ENCODE results near the gene SH3GL3.
A peak's percentile ranks its signal among the peaks of the same experiment; 100 is the strongest.

The SH3GL3 gene

DNA sequence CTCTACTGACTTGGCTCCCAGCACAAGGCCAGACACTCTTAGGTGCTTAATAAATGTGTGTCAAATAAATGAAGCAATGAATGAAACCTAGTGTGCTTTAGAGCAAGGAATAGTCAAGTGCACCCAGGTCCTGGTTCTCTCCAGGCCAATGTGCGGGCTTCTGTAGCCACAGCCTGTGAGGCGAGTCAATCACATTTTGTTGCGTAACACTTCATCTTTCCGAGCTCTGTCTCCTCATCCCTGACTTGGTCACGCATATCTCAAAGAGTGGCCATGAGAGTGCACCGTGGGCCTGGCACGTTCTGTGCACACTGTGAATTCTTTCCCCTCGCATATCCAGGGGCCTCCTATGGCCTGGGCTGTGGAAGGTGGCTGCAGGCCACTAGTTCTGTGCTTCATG is 11.4 kb upstream of the SH3GL3 start:
- no peaks in the 10 kb centered on the region for H3K4me1 ChIP-seq
- H3K9me3 ChIP-seq, result no peaks in the 10 kb centered on the region
- no peak for DNase-seq
- H3K36me3 ChIP-seq, result no peaks in the 10 kb centered on the region
- H3K4me3 ChIP-seq (ENCODE audit: low read depth, low read length), result no peak overlapping the region
- peaks cover 17% of the 10 kb centered on the region for H3K27me3 ChIP-seq
- TF ChIP-seq, protein P1, sequence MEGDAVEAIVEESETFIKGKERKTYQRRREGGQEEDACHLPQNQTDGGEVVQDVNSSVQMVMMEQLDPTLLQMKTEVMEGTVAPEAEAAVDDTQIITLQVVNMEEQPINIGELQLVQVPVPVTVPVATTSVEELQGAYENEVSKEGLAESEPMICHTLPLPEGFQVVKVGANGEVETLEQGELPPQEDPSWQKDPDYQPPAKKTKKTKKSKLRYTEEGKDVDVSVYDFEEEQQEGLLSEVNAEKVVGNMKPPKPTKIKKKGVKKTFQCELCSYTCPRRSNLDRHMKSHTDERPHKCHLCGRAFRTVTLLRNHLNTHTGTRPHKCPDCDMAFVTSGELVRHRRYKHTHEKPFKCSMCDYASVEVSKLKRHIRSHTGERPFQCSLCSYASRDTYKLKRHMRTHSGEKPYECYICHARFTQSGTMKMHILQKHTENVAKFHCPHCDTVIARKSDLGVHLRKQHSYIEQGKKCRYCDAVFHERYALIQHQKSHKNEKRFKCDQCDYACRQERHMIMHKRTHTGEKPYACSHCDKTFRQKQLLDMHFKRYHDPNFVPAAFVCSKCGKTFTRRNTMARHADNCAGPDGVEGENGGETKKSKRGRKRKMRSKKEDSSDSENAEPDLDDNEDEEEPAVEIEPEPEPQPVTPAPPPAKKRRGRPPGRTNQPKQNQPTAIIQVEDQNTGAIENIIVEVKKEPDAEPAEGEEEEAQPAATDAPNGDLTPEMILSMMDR (IDR thresholded peaks at IDR 0.05; ENCODE audit: low read depth, low read length), result no peak

DNA sequence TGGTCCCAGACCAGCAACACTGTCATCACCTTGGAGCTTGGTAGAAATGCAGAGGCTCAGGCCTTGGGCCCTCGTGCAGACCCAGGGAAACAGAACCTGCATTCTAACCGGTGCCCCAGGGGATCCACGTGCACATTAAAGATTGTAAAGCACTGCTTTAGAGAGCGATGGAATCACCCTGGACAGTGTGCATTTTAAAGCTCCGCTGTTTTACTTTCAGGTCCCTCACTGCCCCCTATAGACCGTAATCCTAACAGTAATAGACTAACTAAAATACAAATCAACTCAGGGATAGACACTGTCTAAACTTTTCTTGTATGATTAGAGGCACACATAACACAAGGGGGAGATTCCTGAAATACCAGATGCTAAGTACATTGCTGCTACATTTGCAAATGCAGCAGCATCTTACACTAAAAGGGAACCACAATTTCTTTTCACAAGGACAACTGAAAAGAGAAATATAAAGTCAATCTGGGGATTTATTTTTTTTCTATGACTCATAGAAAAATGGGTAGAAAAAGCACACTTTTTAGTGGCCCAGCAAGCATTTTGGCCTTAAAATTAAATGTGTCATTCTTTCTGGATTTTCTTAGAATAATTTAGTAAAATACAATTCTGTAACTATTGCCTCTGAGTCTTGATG is 10.5 kb upstream of the SH3GL3 start:
- peak; percentile 21 for DNase-seq
- TF ChIP-seq, protein P1 (IDR thresholded peaks at IDR 0.05; ENCODE audit: low read depth, low read length), result peak; percentile 65
- H3K9me3 ChIP-seq, result no peaks in the 10 kb centered on the region
- no peaks in the 10 kb centered on the region for H3K36me3 ChIP-seq
- H3K4me1 ChIP-seq, result no peaks in the 10 kb centered on the region
- H3K27me3 ChIP-seq, result peaks cover 17% of the 10 kb centered on the region
- no peak overlapping the region for H3K4me3 ChIP-seq (ENCODE audit: low read depth, low read length)

DNA sequence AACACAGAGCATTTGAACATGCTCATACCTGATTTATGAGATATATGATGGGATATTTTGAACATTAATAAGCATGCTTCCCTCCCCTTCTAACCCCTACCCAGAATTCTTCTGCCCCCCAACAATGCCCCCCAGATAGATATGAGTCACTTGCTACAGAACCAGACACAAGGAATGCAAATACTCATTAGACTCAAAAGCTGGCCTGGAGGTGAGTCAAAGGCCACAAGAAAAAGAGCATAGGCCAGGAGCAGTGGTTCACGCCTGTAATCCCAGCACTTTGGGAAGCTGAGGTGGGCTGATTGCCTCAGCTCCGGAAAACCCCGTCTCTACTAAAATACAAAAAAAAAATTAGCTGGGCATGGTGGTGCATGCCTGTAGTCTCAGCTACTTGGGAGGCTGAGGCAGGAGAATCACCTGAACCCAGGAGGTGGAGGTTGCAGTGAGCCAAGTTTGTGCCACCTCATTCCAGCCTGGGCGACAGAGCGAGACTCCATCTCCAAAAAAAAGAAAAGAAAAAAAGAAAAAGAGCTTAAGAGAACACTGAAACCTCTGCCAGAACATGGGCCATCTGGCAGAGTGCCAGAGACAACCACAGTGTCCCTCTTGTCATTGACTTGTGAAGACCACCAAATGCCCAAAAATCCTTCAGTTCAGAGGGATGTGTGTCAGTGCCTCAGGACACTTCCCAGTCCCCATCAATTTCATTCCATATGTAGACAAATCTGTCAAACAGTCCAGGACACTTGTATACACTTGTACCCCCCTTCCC is 3.9 kb upstream of the SH3GL3 start:
- no peak overlapping the region for H3K4me3 ChIP-seq (ENCODE audit: low read depth, low read length)
- TF ChIP-seq, protein P1 (IDR thresholded peaks at IDR 0.05; ENCODE audit: low read depth, low read length), result no peak

DNA sequence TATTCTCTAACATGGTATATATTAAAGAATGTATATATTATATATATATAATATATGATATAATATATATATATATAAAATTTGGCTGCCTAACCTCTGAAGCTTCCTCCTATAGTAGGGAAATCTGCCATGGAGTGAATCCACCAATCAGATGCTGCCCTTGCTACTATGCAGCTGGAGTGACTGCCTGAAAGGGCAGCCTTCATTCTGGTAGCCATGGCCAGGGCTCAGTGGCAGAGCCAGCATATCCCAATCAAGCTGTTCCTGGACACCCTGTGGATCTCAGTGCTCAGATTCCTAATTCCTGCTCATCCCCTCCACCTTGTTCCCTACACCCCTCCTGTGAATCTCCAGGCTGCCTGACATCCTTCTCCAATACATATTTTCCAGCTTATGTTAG is 2.2 kb upstream of the SH3GL3 start:
- Histone ChIP-seq H3K9me3 (no peaks in the 10 kb centered on the region), H3K27me3 (peaks cover 21% of the 10 kb centered on the region), H3K36me3 (no peaks in the 10 kb centered on the region), H3K4me3 (ENCODE audit: low read depth, low read length) (no peak overlapping the region), H3K4me1 (no peaks in the 10 kb centered on the region)
- TF ChIP-seq, protein P1 (IDR thresholded peaks at IDR 0.05; ENCODE audit: low read depth, low read length), result no peak
- no peak for DNase-seq

More for the DNA sequence above, 3.9 kb upstream of the SH3GL3 start:
- Histone ChIP-seq H3K27me3 (peaks cover 16% of the 10 kb centered on the region), H3K4me1 (no peaks in the 10 kb centered on the region), H3K9me3 (no peaks in the 10 kb centered on the region), H3K36me3 (no peaks in the 10 kb centered on the region)
- DNase-seq, result no peak

DNA sequence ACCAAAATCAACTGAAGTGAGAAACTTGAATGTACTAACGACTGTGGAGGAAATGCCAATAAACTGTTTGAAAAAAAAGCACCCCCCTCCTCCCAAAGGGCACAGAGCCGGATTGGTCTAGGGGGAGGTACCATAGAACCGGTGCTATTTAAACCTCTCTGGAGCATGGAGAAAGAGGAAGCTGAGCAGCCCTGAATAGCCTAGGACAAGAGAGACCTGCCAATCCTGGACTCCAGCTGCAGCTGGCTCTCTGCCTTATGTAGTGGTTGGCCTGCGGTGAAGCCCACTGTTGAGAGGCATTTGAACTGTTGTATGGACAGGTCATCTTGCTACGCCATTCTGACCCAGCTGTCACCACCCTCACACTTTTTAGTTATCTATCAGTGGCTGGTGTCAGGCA is 1.5 kb upstream of the SH3GL3 start:
- H3K27me3 ChIP-seq, result peaks cover 21% of the 10 kb centered on the region
- H3K9me3 ChIP-seq, result no peaks in the 10 kb centered on the region
- H3K4me3 ChIP-seq (ENCODE audit: low read depth, low read length), result no peak overlapping the region
- DNase-seq, result no peak
- no peaks in the 10 kb centered on the region for H3K36me3 ChIP-seq
- H3K4me1 ChIP-seq, result no peaks in the 10 kb centered on the region
- TF ChIP-seq, protein P1 (IDR thresholded peaks at IDR 0.05; ENCODE audit: low read depth, low read length), result no peak

DNA sequence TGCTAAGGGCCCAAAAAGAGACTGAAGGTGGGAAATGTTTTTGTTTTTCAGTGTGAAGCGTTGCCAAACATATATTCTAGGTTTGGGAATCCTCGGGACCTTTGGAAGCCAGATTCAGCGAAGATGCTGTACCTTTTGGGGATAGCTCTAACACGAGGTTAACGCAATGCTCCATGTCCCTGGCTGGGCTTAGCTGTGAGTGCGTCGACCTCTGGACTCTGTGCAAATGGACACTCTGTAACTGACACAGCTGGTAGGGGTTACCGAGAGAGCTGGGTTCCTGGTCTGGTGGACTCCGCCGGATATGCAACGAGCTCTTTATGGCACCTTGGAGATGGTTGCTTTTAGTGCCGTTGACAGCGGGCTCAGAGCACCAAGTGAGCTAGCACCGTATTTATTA is 724 bp upstream of the SH3GL3 start:
- TF ChIP-seq, protein P1 (IDR thresholded peaks at IDR 0.05; ENCODE audit: low read depth, low read length), result no peak
- DNase-seq, result no peak
- H3K9me3 ChIP-seq, result no peaks in the 10 kb centered on the region
- no peaks in the 10 kb centered on the region for H3K4me1 ChIP-seq
- H3K4me3 ChIP-seq (ENCODE audit: low read depth, low read length), result no peak overlapping the region
- peaks cover 21% of the 10 kb centered on the region for H3K27me3 ChIP-seq
- H3K36me3 ChIP-seq, result no peaks in the 10 kb centered on the region
